ENCODE results near the gene YPEL1.
A peak's percentile ranks its signal among the peaks of the same experiment; 100 is the strongest.

Gene YPEL1

GRCh38 chr22:21735200-21736083 is at the start of gene YPEL1:
Gene YPEL1 (minus strand): TSS chr22:21735794. CDS start chr22:21710744, 25,050 bp downstream.
- Histone ChIP-seq H3K4me3 (ENCODE audit: low read length, poor library complexity, severe bottlenecking) (peak within 1 kb of the TSS; percentile 83), H3K4me2 (ENCODE audit: low read depth, low read length, poor library complexity, severe bottlenecking) (peak within 1 kb of the TSS; percentile 95), H3K9me3 (ENCODE audit: insufficient read depth, low read depth, low read length) (no peaks in the 10 kb centered on the region), H3K9ac (ENCODE audit: low read depth, low read length, poor library complexity, severe bottlenecking) (peak within 1 kb of the TSS; percentile 80), H3K4me1 (ENCODE audit: insufficient read depth, low read length, poor library complexity, severe bottlenecking) (peaks cover 14% of the 10 kb centered on the region), H4K20me1 (ENCODE audit: insufficient read depth, low read length, poor library complexity, severe bottlenecking) (no peaks in the 10 kb centered on the region), H3K9me2 (replicated peaks; ENCODE audit: low read depth, low read length) (no peaks in the 10 kb centered on the region), H3K79me2 (ENCODE audit: insufficient read depth, low read length) (peaks cover 46% of the 10 kb centered on the region), H2AFZ (ENCODE audit: low read length) (peak within 1 kb of the TSS; percentile 84), H3F3A (ENCODE audit: low read depth) (no peaks in the 10 kb centered on the region), H3K27me3 (ENCODE audit: insufficient read depth, low read length, poor library complexity, severe bottlenecking) (no peaks in the 10 kb centered on the region), H3K36me3 (ENCODE audit: insufficient read depth, low read length) (no peaks in the 10 kb centered on the region)
- TF ChIP-seq, protein P1, sequence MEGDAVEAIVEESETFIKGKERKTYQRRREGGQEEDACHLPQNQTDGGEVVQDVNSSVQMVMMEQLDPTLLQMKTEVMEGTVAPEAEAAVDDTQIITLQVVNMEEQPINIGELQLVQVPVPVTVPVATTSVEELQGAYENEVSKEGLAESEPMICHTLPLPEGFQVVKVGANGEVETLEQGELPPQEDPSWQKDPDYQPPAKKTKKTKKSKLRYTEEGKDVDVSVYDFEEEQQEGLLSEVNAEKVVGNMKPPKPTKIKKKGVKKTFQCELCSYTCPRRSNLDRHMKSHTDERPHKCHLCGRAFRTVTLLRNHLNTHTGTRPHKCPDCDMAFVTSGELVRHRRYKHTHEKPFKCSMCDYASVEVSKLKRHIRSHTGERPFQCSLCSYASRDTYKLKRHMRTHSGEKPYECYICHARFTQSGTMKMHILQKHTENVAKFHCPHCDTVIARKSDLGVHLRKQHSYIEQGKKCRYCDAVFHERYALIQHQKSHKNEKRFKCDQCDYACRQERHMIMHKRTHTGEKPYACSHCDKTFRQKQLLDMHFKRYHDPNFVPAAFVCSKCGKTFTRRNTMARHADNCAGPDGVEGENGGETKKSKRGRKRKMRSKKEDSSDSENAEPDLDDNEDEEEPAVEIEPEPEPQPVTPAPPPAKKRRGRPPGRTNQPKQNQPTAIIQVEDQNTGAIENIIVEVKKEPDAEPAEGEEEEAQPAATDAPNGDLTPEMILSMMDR (conservative IDR thresholded peaks at IDR 0.05; ENCODE audit: low read length) = no peak
- TF ChIP-seq EZH2phosphoT487 (IDR thresholded peaks at IDR 0.05; ENCODE audit: borderline replicate concordance) = no peak

DNA sequence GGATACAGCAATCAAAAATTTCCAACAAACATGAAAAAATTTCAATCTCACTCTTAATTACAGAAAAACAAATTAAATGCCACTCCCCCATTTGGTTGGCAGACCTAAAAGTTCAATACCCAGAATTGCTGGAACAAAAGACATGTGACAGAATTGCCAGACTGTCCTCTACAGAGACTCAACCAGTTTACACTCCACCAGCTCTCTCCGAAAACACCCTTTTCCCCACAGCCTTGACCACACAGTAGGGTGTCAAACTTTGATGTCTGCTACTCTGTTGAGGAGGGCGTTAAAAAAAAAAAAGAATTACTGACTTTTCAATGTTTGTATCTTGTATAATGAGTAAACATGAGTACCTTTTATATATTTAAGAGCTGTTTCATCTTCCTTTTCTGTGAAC is 44.7 kb upstream of the YPEL1 start:
- H3K9ac ChIP-seq (ENCODE audit: low read depth, low read length, poor library complexity, severe bottlenecking) = no peak overlapping the region
- no peaks in the 10 kb centered on the region for H3K9me3 ChIP-seq (ENCODE audit: insufficient read depth, low read depth, low read length)
- no peaks in the 10 kb centered on the region for H3K79me2 ChIP-seq (ENCODE audit: insufficient read depth, low read length)
- no peak overlapping the region for H3K4me2 ChIP-seq (ENCODE audit: low read depth, low read length, poor library complexity, severe bottlenecking)
- H3K36me3 ChIP-seq (ENCODE audit: insufficient read depth, low read length) = peaks cover 29% of the 10 kb centered on the region; the same call in 1 of the 2 replicates
- no peaks in the 10 kb centered on the region for H3F3A ChIP-seq (ENCODE audit: low read depth)
- H3K4me3 ChIP-seq (ENCODE audit: low read length, poor library complexity, severe bottlenecking) = no peak overlapping the region
- no peak for TF ChIP-seq EZH2phosphoT487 (IDR thresholded peaks at IDR 0.05; ENCODE audit: borderline replicate concordance)
- H3K27me3 ChIP-seq (ENCODE audit: insufficient read depth, low read length, poor library complexity, severe bottlenecking) = no peaks in the 10 kb centered on the region
- no peaks in the 10 kb centered on the region for H3K9me2 ChIP-seq (replicated peaks; ENCODE audit: low read depth, low read length)
- no peaks in the 10 kb centered on the region for H3K4me1 ChIP-seq (ENCODE audit: insufficient read depth, low read length, poor library complexity, severe bottlenecking)
- no peak overlapping the region for H2AFZ ChIP-seq (ENCODE audit: low read length)
- H4K20me1 ChIP-seq (ENCODE audit: insufficient read depth, low read length, poor library complexity, severe bottlenecking) = no peaks in the 10 kb centered on the region

DNA sequence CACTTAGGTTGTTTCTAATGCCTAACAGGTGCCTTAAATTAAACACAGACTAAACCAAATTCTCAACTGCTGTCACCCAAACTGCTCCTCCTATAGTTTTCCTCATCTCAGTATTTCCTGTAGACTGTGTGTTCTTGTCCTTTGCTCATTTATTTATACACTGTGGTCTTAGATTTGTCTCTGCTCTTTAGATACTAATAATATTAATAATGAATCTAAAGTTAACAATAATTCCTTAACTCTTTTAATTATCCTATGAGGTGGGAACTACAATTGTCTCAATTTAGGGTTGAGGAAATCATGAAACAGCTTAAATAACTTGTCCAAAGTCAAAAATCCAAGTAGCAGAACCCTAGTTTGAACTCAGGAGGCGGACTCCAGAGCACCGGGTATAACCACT is 43.9 kb upstream of the YPEL1 start:
- H3K27me3 ChIP-seq (ENCODE audit: insufficient read depth, low read length, poor library complexity, severe bottlenecking) = no peaks in the 10 kb centered on the region
- H3K9me3 ChIP-seq (ENCODE audit: insufficient read depth, low read depth, low read length) = no peaks in the 10 kb centered on the region
- TF ChIP-seq, protein P1 (conservative IDR thresholded peaks at IDR 0.05; ENCODE audit: low read length) = no peak
- no peak for TF ChIP-seq EZH2phosphoT487 (IDR thresholded peaks at IDR 0.05; ENCODE audit: borderline replicate concordance)
- no peaks in the 10 kb centered on the region for H3K9me2 ChIP-seq (replicated peaks; ENCODE audit: low read depth, low read length)
- H2AFZ ChIP-seq (ENCODE audit: low read length) = no peak overlapping the region
- H4K20me1 ChIP-seq (ENCODE audit: insufficient read depth, low read length, poor library complexity, severe bottlenecking) = no peaks in the 10 kb centered on the region
- H3K4me3 ChIP-seq (ENCODE audit: low read length, poor library complexity, severe bottlenecking) = no peak overlapping the region
- H3K9ac ChIP-seq (ENCODE audit: low read depth, low read length, poor library complexity, severe bottlenecking) = no peak overlapping the region
- no peak overlapping the region for H3K4me2 ChIP-seq (ENCODE audit: low read depth, low read length, poor library complexity, severe bottlenecking)
- H3F3A ChIP-seq (ENCODE audit: low read depth) = no peaks in the 10 kb centered on the region
- no peaks in the 10 kb centered on the region for H3K4me1 ChIP-seq (ENCODE audit: insufficient read depth, low read length, poor library complexity, severe bottlenecking)
- H3K79me2 ChIP-seq (ENCODE audit: insufficient read depth, low read length) = no peaks in the 10 kb centered on the region
- peaks cover 21% of the 10 kb centered on the region; the same call in 1 of the 2 replicates for H3K36me3 ChIP-seq (ENCODE audit: insufficient read depth, low read length)

All from Loucy (cell line).